HCT116 (cell line): ENCODE results near the gene BTNL9. TPM values are rescaled to one million over a fixed set of nuclear protein-coding genes. Genes with fewer than 3 reads are reported as not detected.

Source experiments
- ATAC-seq: fragments of 200-7000 bp; cut with Tn5 transposase; 2 replicates; pipeline ENCODE4 v1.9.1; 2020; ENCODE audit warnings: mild to moderate bottlenecking, moderate library complexity
- BruUV-seq: library from RNA; stranded (reverse); fragments of 400-500 nt; replicated peaks from 2 replicates; lab custom pipeline; 2021; lab: Mats Ljungman, UMichigan
- CTCF ChIA-PET: fragments of 300-600 bp; sonication (Branson Sonifier 250); formaldehyde crosslinking; loops from one replicate; lab custom pipeline; 2021; ENCODE audit warnings: antibody characterized with exemption; lab: Charles Lee
- POLR2A ChIA-PET: fragments of 300-600, 350-600 bp; sonication (Branson Sonifier 250); formaldehyde crosslinking; loops from one replicate; lab custom pipeline; 2021; ENCODE audit warnings: antibody characterized with exemption; lab: Charles Lee
- RAD21 ChIA-PET, 2 experiments: fragments of 300-600 bp; sonication (Branson Sonifier 250); formaldehyde crosslinking; loops; one replicate each; lab custom pipeline; 2023; ENCODE audit warnings: low total read pairs in 2 of 2; ENCODE audit not compliant: uncharacterized antibody in 2 of 2, unreplicated experiment in 2 of 2, low non-redundant PET in 1 of 2; lab: Charles Lee
- DNase-seq: peaks from one replicate; pipeline ENCODE4 v3.0.0-alpha.2; 2010; ENCODE audit warnings: low read depth, low spot score
- H2AFZ ChIP-seq: fragments of 200-600 bp; shearing (Covaris generic), sonication (generic); 2 replicates; pipeline ENCODE4 v1.6.1; 2017; ENCODE audit warnings: low read depth, mixed run types, mixed read lengths, antibody characterized with exemption, low read length; ENCODE audit not compliant: poor library complexity, severe bottlenecking
- H3K27ac ChIP-seq: 2 replicates; pipeline ENCODE4 v1.5.1; 2012; ENCODE audit warnings: low read depth, low read length
- H3K27me3 ChIP-seq: fragments of 200-600 bp; sonication (generic); 2 replicates; pipeline ENCODE4 v1.6.1; 2016; ENCODE audit warnings: mixed run types, low read length, mixed read lengths; ENCODE audit not compliant: insufficient read depth
- H3K36me3 ChIP-seq, 2 experiments: fragments of 200-500 bp in 1 of 2; fragments of 200-600 bp in 1 of 2; sonication (Bioruptor generic) in 1 of 2; sonication (generic) in 1 of 2; 2 replicates each; pipeline versions ENCODE4 v1.5.1 to v1.6.1; 2014 to 2016; ENCODE audit warnings: low read length in 2 of 2, inconsistent platforms in 1 of 2, mixed read lengths in 1 of 2, mixed run types in 1 of 2; ENCODE audit not compliant: insufficient read depth in 2 of 2, control insufficient read depth in 1 of 2
- H3K4me1 ChIP-seq, 2 experiments: fragments of 200-600 bp in 1 of 2; sonication (generic) in 1 of 2; 2 replicates each; pipeline versions ENCODE4 v1.5.1 to v1.6.1; 2012 to 2017; ENCODE audit warnings: low read length in 2 of 2, inconsistent platforms in 1 of 2, mild to moderate bottlenecking in 1 of 2, mixed read lengths in 1 of 2, mixed run types in 1 of 2, moderate library complexity in 1 of 2; ENCODE audit not compliant: insufficient read depth in 2 of 2, control insufficient read depth in 1 of 2
- H3K4me2 ChIP-seq: fragments of 200-600 bp; sonication (generic); 2 replicates; pipeline ENCODE4 v1.6.1; 2017; ENCODE audit warnings: mixed run types, low read length, mixed read lengths
- H3K4me3 ChIP-seq, 2 experiments: fragments of 200-600 bp in 1 of 2; sonication (generic) in 1 of 2; replicated peaks in 1 of 2; 2 replicates each; pipeline ENCODE4 v1.5.1; 2011 to 2016; ENCODE audit warnings: low read length in 2 of 2, control low read depth in 1 of 2, low read depth in 1 of 2, mild to moderate bottlenecking in 1 of 2, mixed read lengths in 1 of 2, mixed run types in 1 of 2
- H3K79me2 ChIP-seq: fragments of 200-600 bp; sonication (generic); 2 replicates; pipeline ENCODE4 v1.6.1; 2017; ENCODE audit warnings: mild to moderate bottlenecking, mixed run types, low read length, moderate library complexity, mixed read lengths; ENCODE audit not compliant: insufficient read depth
- H3K9ac ChIP-seq: fragments of 200-600 bp; sonication (generic); 2 replicates; pipeline ENCODE4 v1.6.1; 2016; ENCODE audit warnings: low read length, mixed read lengths
- H3K9me2 ChIP-seq: fragments of 200-600 bp; sonication (generic), shearing (Covaris generic); 2 replicates; pipeline ENCODE4 v1.6.1; 2017; ENCODE audit warnings: mixed run types, mild to moderate bottlenecking, moderate library complexity; ENCODE audit not compliant: insufficient read depth
- H3K9me3 ChIP-seq, 2 experiments: fragments of 200-500 bp in 1 of 2; fragments of 200-600 bp in 1 of 2; sonication (Bioruptor generic) in 1 of 2; sonication (generic) in 1 of 2; 2 replicates each; pipeline ENCODE4 v1.6.1; 2014 to 2017; ENCODE audit warnings: low read length in 2 of 2, mixed read lengths in 2 of 2, inconsistent platforms in 1 of 2, low read depth in 1 of 2, mild to moderate bottlenecking in 1 of 2, mixed run types in 1 of 2, moderate library complexity in 1 of 2; ENCODE audit not compliant: control insufficient read depth in 1 of 2, insufficient read depth in 1 of 2
- H4K20me1 ChIP-seq: fragments of 200-600 bp; sonication (generic), shearing (Covaris generic); 2 replicates; pipeline ENCODE4 v1.6.1; 2017; ENCODE audit warnings: mixed run types, mild to moderate bottlenecking, moderate library complexity; ENCODE audit not compliant: insufficient read depth
- ELF1 ChIP-seq: IDR thresholded peaks from 2 replicates; pipeline ENCODE4 v1.6.1; 2012; ENCODE audit warnings: low read depth, borderline replicate concordance
- EZH2 ChIP-seq: fragments of 200-600 bp; sonication (generic); IDR thresholded peaks from 2 replicates; pipeline ENCODE4 v1.6.1; 2017; ENCODE audit warnings: antibody characterized with exemption, mixed run types
- FOSL1 ChIP-seq: IDR thresholded peaks from 2 replicates; pipeline ENCODE4 v1.6.1; 2012; ENCODE audit warnings: low read depth
- RAD21 ChIP-seq: IDR thresholded peaks from 2 replicates; pipeline ENCODE4 v1.6.1; 2012; ENCODE audit warnings: low read depth, mild to moderate bottlenecking
- SP1 ChIP-seq: IDR thresholded peaks from 2 replicates; pipeline ENCODE4 v1.6.1; 2012; ENCODE audit warnings: low read depth
- SRF ChIP-seq: IDR thresholded peaks from 2 replicates; pipeline ENCODE4 v1.6.1; 2012; ENCODE audit warnings: low read depth
- TCF7L2 ChIP-seq: IDR thresholded peaks from 2 replicates; pipeline ENCODE4 v1.7.0; 2011; ENCODE audit warnings: borderline replicate concordance, inconsistent platforms; ENCODE audit not compliant: insufficient read depth, insufficient read length; ENCODE audit errors: extremely low read depth
- ZFX ChIP-seq: fragments of 450-650 bp; IDR thresholded peaks from 2 replicates; pipeline ENCODE4 v1.6.1; 2017
- intact Hi-C: fragments of 100-400 bp; cut with micrococcal nuclease; formaldehyde crosslinking; loops from 2 replicates; pipeline ENCODE4 v1.10.0; 2022
- total RNA-seq: library from RNA; stranded (reverse); gene quantifications from one replicate; pipeline ENCODE4 v1.2.1, GENCODE V29; 2021; ENCODE audit not compliant: unreplicated experiment
- TF ChIP-seq, protein P1 (sequence below): IDR thresholded peaks from 2 replicates; pipeline ENCODE4 v1.6.1; 2012; ENCODE audit warnings: low read depth
- TF ChIP-seq, protein P2 (sequence below), 3 experiments: fragments of 200-600 bp in 1 of 3; sonication (generic) in 1 of 3; IDR thresholded peaks in 2 of 3; conservative IDR thresholded peaks in 1 of 3; 2 replicates each; pipeline ENCODE4 v1.5.1; 2012 to 2017; ENCODE audit warnings: low read depth in 2 of 3, low read length in 2 of 3, antibody characterized with exemption in 1 of 3, borderline replicate concordance in 1 of 3, control low read depth in 1 of 3, mild to moderate bottlenecking in 1 of 3, mixed read lengths in 1 of 3, mixed run types in 1 of 3, moderate library complexity in 1 of 3; ENCODE audit not compliant: insufficient read depth in 1 of 3
- TF ChIP-seq, protein P3 (sequence below): IDR thresholded peaks from 2 replicates; pipeline ENCODE4 v1.6.1; 2012
- TF ChIP-seq, protein P4 (sequence below): IDR thresholded peaks from 2 replicates; pipeline ENCODE4 v1.6.1; 2012

The BTNL9 gene
- total RNA-seq, 1 experiment from 2014 or later, result 11.7 TPM

DNA sequence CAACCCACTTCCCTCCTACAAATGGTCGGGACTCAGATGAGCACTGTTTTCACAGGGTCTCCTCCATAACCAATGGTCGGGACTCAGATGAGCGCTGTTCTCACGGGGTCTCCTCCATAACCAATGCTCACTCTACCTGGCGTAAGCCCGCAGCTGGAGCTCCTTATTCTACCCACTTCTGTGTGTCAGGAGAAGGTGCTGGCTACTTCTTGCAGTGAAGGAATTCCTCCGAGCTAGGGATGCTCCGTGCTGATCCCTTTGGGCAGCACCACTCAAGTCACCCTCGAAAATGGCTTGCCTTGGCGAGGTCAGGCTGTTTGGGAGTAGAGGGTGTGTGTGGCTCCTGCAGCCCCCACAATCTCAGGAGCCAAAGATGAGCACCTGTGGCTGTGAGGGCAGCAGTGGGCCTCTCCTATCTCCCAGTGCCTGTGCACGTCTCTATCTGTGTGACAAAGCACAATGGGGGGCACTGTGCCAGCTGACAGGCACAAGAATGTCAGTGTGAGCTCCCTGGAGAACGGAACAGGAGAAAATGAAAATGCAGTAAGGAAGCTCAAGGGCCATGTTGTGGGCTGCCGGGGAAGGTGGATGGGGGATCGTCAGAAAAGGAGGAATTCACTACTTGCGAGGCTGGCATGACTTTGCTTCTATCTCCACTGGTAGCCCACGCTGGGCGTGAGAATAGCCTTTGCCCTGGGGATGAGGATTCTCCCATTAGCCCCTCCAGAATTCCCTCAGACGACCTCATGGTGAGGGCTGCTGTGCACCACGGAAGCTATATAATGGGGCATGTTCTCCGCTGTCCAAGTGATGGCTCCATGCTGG lies 3.9 kb upstream of the BTNL9 start:
- Histone ChIP-seq H4K20me1 (no peaks in the 10 kb centered on the region), H2AFZ (no peak overlapping the region), H3K9ac (no peak overlapping the region), H3K27me3 (no peaks in the 10 kb centered on the region), H3K9me2 (no peaks in the 10 kb centered on the region), H3K4me1 (peaks cover 6 to 7% of the 10 kb centered on the region in 2 experiments; a peak in 2 of 4 replicates), H3K4me3 (no peak overlapping the region), H3K79me2 (no peaks in the 10 kb centered on the region), H3K9me3 (no peaks in the 10 kb centered on the region), H3K36me3 (no peaks in the 10 kb centered on the region), H3K4me2 (no peak overlapping the region), H3K27ac (no peak overlapping the region)
- TF ChIP-seq SRF (no peak), RAD21 (no peak)
- BruUV-seq, result no TSS peak
- intact Hi-C loops, result no loop called here
- ChIA-PET POLR2A (no interaction called here), CTCF (interaction anchor here (0.9 kb wide), 1 partner anchor 52 kb away, joined by 3 read pairs; no protein-coding TSS in a partner anchor), RAD21 (no interaction called here)
- no peak for ATAC-seq
- no peak for DNase-seq

DNA sequence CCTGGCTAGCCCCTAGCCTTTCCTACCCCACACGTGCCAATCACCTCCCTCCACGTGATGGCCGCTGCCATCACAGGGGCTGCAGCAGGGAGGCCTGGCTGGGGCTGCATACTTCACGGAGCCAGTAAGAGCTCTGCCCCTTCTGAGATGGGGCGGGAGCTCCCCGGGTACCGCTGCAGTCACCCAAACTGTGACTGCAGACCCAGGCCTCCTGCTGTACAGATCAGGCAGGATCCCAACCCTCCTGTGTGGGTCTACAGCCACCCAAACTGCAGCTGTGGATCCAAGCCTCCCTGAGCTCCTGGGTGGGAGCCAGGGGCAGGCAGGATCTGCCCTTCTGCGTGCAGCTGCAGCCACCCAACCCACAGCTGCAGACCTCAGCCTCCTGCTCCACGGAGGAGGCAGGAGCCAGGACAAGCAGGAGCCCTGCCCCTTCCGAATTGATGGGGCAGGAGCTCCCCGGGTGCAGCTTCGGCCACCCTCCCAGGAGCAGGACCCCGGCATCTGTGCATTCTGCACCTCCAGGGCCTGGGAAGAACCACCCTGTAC lies 3.2 kb upstream of the BTNL9 start:
- CTCF ChIA-PET, result interaction anchor here (0.9 kb wide), 1 partner anchor 51 kb away, joined by 3 read pairs; no protein-coding TSS in a partner anchor
- Histone ChIP-seq H3K27me3 (no peaks in the 10 kb centered on the region), H3K9me2 (no peaks in the 10 kb centered on the region)
- no peak for TF ChIP-seq TCF7L2
- TF ChIP-seq, protein P1, sequence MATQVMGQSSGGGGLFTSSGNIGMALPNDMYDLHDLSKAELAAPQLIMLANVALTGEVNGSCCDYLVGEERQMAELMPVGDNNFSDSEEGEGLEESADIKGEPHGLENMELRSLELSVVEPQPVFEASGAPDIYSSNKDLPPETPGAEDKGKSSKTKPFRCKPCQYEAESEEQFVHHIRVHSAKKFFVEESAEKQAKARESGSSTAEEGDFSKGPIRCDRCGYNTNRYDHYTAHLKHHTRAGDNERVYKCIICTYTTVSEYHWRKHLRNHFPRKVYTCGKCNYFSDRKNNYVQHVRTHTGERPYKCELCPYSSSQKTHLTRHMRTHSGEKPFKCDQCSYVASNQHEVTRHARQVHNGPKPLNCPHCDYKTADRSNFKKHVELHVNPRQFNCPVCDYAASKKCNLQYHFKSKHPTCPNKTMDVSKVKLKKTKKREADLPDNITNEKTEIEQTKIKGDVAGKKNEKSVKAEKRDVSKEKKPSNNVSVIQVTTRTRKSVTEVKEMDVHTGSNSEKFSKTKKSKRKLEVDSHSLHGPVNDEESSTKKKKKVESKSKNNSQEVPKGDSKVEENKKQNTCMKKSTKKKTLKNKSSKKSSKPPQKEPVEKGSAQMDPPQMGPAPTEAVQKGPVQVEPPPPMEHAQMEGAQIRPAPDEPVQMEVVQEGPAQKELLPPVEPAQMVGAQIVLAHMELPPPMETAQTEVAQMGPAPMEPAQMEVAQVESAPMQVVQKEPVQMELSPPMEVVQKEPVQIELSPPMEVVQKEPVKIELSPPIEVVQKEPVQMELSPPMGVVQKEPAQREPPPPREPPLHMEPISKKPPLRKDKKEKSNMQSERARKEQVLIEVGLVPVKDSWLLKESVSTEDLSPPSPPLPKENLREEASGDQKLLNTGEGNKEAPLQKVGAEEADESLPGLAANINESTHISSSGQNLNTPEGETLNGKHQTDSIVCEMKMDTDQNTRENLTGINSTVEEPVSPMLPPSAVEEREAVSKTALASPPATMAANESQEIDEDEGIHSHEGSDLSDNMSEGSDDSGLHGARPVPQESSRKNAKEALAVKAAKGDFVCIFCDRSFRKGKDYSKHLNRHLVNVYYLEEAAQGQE, result no peak
- TF ChIP-seq RAD21, result no peak
- no peak for TF ChIP-seq FOSL1
- TF ChIP-seq, protein P2, sequence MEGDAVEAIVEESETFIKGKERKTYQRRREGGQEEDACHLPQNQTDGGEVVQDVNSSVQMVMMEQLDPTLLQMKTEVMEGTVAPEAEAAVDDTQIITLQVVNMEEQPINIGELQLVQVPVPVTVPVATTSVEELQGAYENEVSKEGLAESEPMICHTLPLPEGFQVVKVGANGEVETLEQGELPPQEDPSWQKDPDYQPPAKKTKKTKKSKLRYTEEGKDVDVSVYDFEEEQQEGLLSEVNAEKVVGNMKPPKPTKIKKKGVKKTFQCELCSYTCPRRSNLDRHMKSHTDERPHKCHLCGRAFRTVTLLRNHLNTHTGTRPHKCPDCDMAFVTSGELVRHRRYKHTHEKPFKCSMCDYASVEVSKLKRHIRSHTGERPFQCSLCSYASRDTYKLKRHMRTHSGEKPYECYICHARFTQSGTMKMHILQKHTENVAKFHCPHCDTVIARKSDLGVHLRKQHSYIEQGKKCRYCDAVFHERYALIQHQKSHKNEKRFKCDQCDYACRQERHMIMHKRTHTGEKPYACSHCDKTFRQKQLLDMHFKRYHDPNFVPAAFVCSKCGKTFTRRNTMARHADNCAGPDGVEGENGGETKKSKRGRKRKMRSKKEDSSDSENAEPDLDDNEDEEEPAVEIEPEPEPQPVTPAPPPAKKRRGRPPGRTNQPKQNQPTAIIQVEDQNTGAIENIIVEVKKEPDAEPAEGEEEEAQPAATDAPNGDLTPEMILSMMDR (IDR thresholded peaks at IDR 0.05 in 2 of 3, conservative IDR thresholded peaks at IDR 0.05 in 1 of 3; ENCODE audit: borderline replicate concordance in 1 of 3, insufficient read depth in 1 of 3, low read depth in 2 of 3, low read length in 2 of 3), result no peak
- no peak for TF ChIP-seq ZFX
- no peak for TF ChIP-seq SRF
- no peak for TF ChIP-seq EZH2
- TF ChIP-seq, protein P3, sequence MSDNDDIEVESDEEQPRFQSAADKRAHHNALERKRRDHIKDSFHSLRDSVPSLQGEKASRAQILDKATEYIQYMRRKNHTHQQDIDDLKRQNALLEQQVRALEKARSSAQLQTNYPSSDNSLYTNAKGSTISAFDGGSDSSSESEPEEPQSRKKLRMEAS, result no peak
- no peak for TF ChIP-seq ELF1
- TF ChIP-seq SP1, result no peak
- TF ChIP-seq, protein P4, sequence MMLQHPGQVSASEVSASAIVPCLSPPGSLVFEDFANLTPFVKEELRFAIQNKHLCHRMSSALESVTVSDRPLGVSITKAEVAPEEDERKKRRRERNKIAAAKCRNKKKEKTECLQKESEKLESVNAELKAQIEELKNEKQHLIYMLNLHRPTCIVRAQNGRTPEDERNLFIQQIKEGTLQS, result no peak

More for the DNA sequence above, 3.2 kb upstream of the BTNL9 start:
- intact Hi-C loops, result no loop called here
- peaks cover 6 to 7% of the 10 kb centered on the region in 2 experiments; a peak in 2 of 4 replicates for H3K4me1 ChIP-seq
- DNase-seq (no peak), ATAC-seq (no peak; the same call in 1 of the 2 replicates)
- no peak overlapping the region for H3K27ac ChIP-seq
- ChIA-PET RAD21 (no interaction called here), POLR2A (no interaction called here)
- no peak overlapping the region for H2AFZ ChIP-seq
- H4K20me1 ChIP-seq, result no peaks in the 10 kb centered on the region
- H3K4me3 ChIP-seq, result no peak overlapping the region
- H3K9ac ChIP-seq, result no peak overlapping the region
- H3K9me3 ChIP-seq, result no peaks in the 10 kb centered on the region
- no peak overlapping the region for H3K4me2 ChIP-seq
- no peaks in the 10 kb centered on the region for H3K36me3 ChIP-seq
- no peaks in the 10 kb centered on the region for H3K79me2 ChIP-seq
- no TSS peak for BruUV-seq
